Measurements from ENCODE around the gene LRRC3. TPM values are rescaled to one million over a fixed set of nuclear protein-coding genes. Genes with fewer than 3 reads are reported as not detected.

LRRC3 gene
- polyA plus RNA-seq, 1 of the 3 experiments (the other 2 are of a cell fraction) = 2.3 TPM

- no peak overlapping the region for H2AFZ ChIP-seq (ENCODE audit: low read depth)
- no peak overlapping the region for H3K4me2 ChIP-seq
- no peaks in the 10 kb centered on the region for H3F3A ChIP-seq (replicated peaks; ENCODE audit: insufficient read depth)
- ChIA-PET CTCF (no interaction called here), POLR2A (no interaction called here)
- no peaks in the 10 kb centered on the region for H3K9me2 ChIP-seq
- no peaks in the 10 kb centered on the region for H4K20me1 ChIP-seq (ENCODE audit: insufficient read depth)
- no peak overlapping the region for H3K4me3 ChIP-seq (ENCODE audit: low read depth in 2 of 2, low read length in 1 of 2)
- DNase-seq = no peak
- no peaks in the 10 kb centered on the region for H3K79me2 ChIP-seq (ENCODE audit: insufficient read depth)
- no peaks in the 10 kb centered on the region for H3K27me3 ChIP-seq (ENCODE audit: insufficient read depth)
- 73% methylated on average over 17 of the region's 27 CpGs for WGBS (ENCODE audit: low lambda C conversion rate)
- no peak overlapping the region for H3K27ac ChIP-seq (ENCODE audit: low read depth in 2 of 2, low read length in 1 of 2)
- H3K36me3 ChIP-seq (replicated peaks in 1 of 2; ENCODE audit: control insufficient read depth in 1 of 2, insufficient read depth in 2 of 2, low read length in 1 of 2) = no peaks in the 10 kb centered on the region
- TF ChIP-seq EP300 (IDR thresholded peaks at IDR 0.05; ENCODE audit: borderline replicate concordance in 1 of 2, low read depth in 1 of 2, low read length in 1 of 2) (no peak), FOSL2 (IDR thresholded peaks at IDR 0.05; ENCODE audit: borderline replicate concordance, low read depth) (no peak)
- no peaks in the 10 kb centered on the region for H3K4me1 ChIP-seq (ENCODE audit: control insufficient read depth in 1 of 2, insufficient read depth in 2 of 2, low read depth in 1 of 2, low read length in 1 of 2)
- no peaks in the 10 kb centered on the region for H3K9me3 ChIP-seq
- H3K9ac ChIP-seq = no peak overlapping the region
Observed at GRCh38 chr21:44413566-44414290, 41.6 kb upstream of the LRRC3 start.

- Histone ChIP-seq H2AFZ (ENCODE audit: low read depth) (no peak overlapping the region), H3K27me3 (ENCODE audit: insufficient read depth) (no peaks in the 10 kb centered on the region), H3K9ac (no peak overlapping the region), H3K36me3 (replicated peaks in 1 of 2; ENCODE audit: control insufficient read depth in 1 of 2, insufficient read depth in 2 of 2, low read length in 1 of 2) (no peaks in the 10 kb centered on the region), H3K4me3 (ENCODE audit: low read depth in 2 of 2, low read length in 1 of 2) (no peak overlapping the region), H3K9me3 (no peaks in the 10 kb centered on the region), H3K4me1 (ENCODE audit: control insufficient read depth in 1 of 2, insufficient read depth in 2 of 2, low read depth in 1 of 2, low read length in 1 of 2) (no peaks in the 10 kb centered on the region), H4K20me1 (ENCODE audit: insufficient read depth) (no peaks in the 10 kb centered on the region), H3K27ac (ENCODE audit: low read depth in 2 of 2, low read length in 1 of 2) (no peak overlapping the region), H3K79me2 (ENCODE audit: insufficient read depth) (no peaks in the 10 kb centered on the region), H3F3A (replicated peaks; ENCODE audit: insufficient read depth) (no peaks in the 10 kb centered on the region), H3K9me2 (no peaks in the 10 kb centered on the region), H3K4me2 (no peak overlapping the region)
- CTCF ChIA-PET = no interaction called here
- WGBS (ENCODE audit: low lambda C conversion rate) = 42% methylated on average over 17 of the region's 30 CpGs
- no peak for DNase-seq
- POLR2A ChIA-PET = no interaction called here
- TF ChIP-seq GATA2 (CRISPR knock-in tag; IDR thresholded peaks at IDR 0.05) (no peak), YY1 (IDR thresholded peaks at IDR 0.05; ENCODE audit: low read depth) (no peak), USF2 (IDR thresholded peaks at IDR 0.05; ENCODE audit: borderline replicate concordance, low read depth, low read length) (no peak), USF1 (IDR thresholded peaks at IDR 0.05; ENCODE audit: borderline replicate concordance, low read depth) (no peak), CHD2 (IDR thresholded peaks at IDR 0.05; ENCODE audit: low read length, partially characterized antibody) (no peak), TCF12 (IDR thresholded peaks at IDR 0.05) (no peak), GABPA (IDR thresholded peaks at IDR 0.05; ENCODE audit: low read depth) (no peak), TEAD4 (IDR thresholded peaks at IDR 0.05; ENCODE audit: borderline replicate concordance, insufficient read depth) (no peak), MAX (IDR thresholded peaks at IDR 0.05; ENCODE audit: low read depth) (no peak), NRF1 (IDR thresholded peaks at IDR 0.05; ENCODE audit: low read depth, low read length) (no peak), SMC3 (IDR thresholded peaks at IDR 0.05; ENCODE audit: low read depth, low read length) (no peak), SIN3A (IDR thresholded peaks at IDR 0.05; ENCODE audit: borderline replicate concordance, low read depth, low read length) (no peak)
Observed at GRCh38 chr21:44414291-44415072, 40.8 kb upstream of the LRRC3 start.

All from SK-N-SH (cell line).